CD4-positive, alpha-beta memory T cell (primary cell): ENCODE results near the gene LDLRAD4. TPM values are rescaled to one million over a fixed set of nuclear protein-coding genes. Genes with fewer than 3 reads are reported as not detected.

ENCODE experiments used
- CTCF ChIA-PET: fragments of 350-600 bp; sonication (Branson Sonifier 250); formaldehyde crosslinking; loops from one replicate; lab custom pipeline; 2021; ENCODE audit warnings: inconsistent platforms; ENCODE audit not compliant: partially characterized antibody; lab: Charles Lee
- POLR2A ChIA-PET: fragments of 350-600 bp; sonication (Branson Sonifier 250); formaldehyde crosslinking; loops from one replicate; lab custom pipeline; 2021; ENCODE audit not compliant: partially characterized antibody; lab: Charles Lee
- DNase-seq, 5 donors: peaks; one replicate each; pipeline versions ENCODE4 v3.0.0 to v3.0.0-alpha.2; 2020 to 2022; ENCODE audit warnings: mixed read lengths in 1 of 5
- H3K27ac ChIP-seq: one replicate; pipeline ENCODE4 v1.7.0; 2013; ENCODE audit warnings: low read depth, low read length
- H3K27me3 ChIP-seq: 2 replicates; pipeline ENCODE4 v1.7.0; 2013; ENCODE audit warnings: mild to moderate bottlenecking, low read length, moderate library complexity; ENCODE audit not compliant: insufficient read depth
- H3K36me3 ChIP-seq: 2 replicates; pipeline ENCODE4 v1.7.0; 2013; ENCODE audit warnings: mild to moderate bottlenecking, low read length, moderate library complexity; ENCODE audit not compliant: insufficient read depth
- H3K4me1 ChIP-seq: 2 replicates; pipeline ENCODE4 v1.7.0; 2013; ENCODE audit warnings: mild to moderate bottlenecking, low read length, moderate library complexity; ENCODE audit not compliant: insufficient read depth
- H3K4me3 ChIP-seq, 2 donors: one replicate each; pipeline ENCODE4 v1.7.0; 2013; ENCODE audit warnings: low read length in 2 of 2, mild to moderate bottlenecking in 1 of 2
- H3K9me3 ChIP-seq, 2 donors: one replicate each; pipeline ENCODE4 v1.7.0; 2013; ENCODE audit warnings: low read length in 2 of 2, control low read depth in 1 of 2; ENCODE audit not compliant: control insufficient read depth in 1 of 2
- H3K27ac Mint-ChIP-seq, 7 donors: one replicate each; pipeline ENCODE4 v1.8.0; 2020 to 2021; ENCODE audit warnings: mixed read lengths in 7 of 7, mild to moderate bottlenecking in 6 of 7, inconsistent platforms in 3 of 7, moderate library complexity in 3 of 7
- H3K27me3 Mint-ChIP-seq, 2 donors: one replicate each; pipeline ENCODE4 v1.8.0; 2020 to 2021; ENCODE audit warnings: mixed read lengths in 2 of 2
- H3K36me3 Mint-ChIP-seq, 2 donors: one replicate each; pipeline ENCODE4 v1.8.0; 2020 to 2021; ENCODE audit warnings: mixed read lengths in 2 of 2, inconsistent platforms in 1 of 2, mild to moderate bottlenecking in 1 of 2
- H3K4me1 Mint-ChIP-seq, 4 donors: one replicate each; pipeline ENCODE4 v1.8.0; 2020 to 2021; ENCODE audit warnings: mixed read lengths in 4 of 4, mild to moderate bottlenecking in 1 of 4
- H3K4me3 Mint-ChIP-seq, 8 donors: one replicate each; pipeline ENCODE4 v1.8.0; 2020 to 2021; ENCODE audit warnings: mixed read lengths in 8 of 8, mild to moderate bottlenecking in 7 of 8, moderate library complexity in 6 of 8, inconsistent platforms in 3 of 8
- H3K9me3 Mint-ChIP-seq, 8 donors: one replicate each; pipeline ENCODE4 v1.8.0; 2020 to 2021; ENCODE audit warnings: mixed read lengths in 8 of 8, mild to moderate bottlenecking in 5 of 8, inconsistent platforms in 3 of 8, moderate library complexity in 1 of 8
- intact Hi-C: fragments of 100-400 bp; cut with micrococcal nuclease; formaldehyde crosslinking; loops from one replicate; pipeline ENCODE4 v1.15.1; 2023
- polyA plus RNA-seq, 2 donors: library from polyadenylated mRNA; unstranded; fragments of 300-500 nt; fragmentation: Illumina TruSeq; gene quantifications; one replicate each; pipeline ENCODE4 v1.2.3, GENCODE V29; 2021
- total RNA-seq, 2 experiments: library from RNA; stranded (reverse); gene quantifications; one replicate each; pipeline ENCODE4 v1.2.3, GENCODE V29; 2021

The LDLRAD4 gene
- total and polyA plus RNA-seq, 4 experiments from 2014 or later: 17.4 to 63.0 (median 36.6) TPM

- intact Hi-C loops: no loop called here
- Mint-ChIP-seq H3K36me3 (peaks cover 7 to 16% of the 10 kb centered on the region in 2 donors), H3K4me3 (no peak overlapping the region), H3K27me3 (no peaks in the 10 kb centered on the region), H3K4me1 (peaks cover 2 to 12% (median 8%) of the 10 kb centered on the region in 4 donors), H3K9me3 (peaks cover 0 to 2% (median 0%) of the 10 kb centered on the region in 8 donors), H3K27ac (peak overlapping the region in 3 of 7 donors; percentile 2 to 66 (median 50))
- H3K27me3 ChIP-seq: no peaks in the 10 kb centered on the region
- no peak overlapping the region for H3K4me3 ChIP-seq
- no peak for DNase-seq
- no peaks in the 10 kb centered on the region for H3K4me1 ChIP-seq
- no peak overlapping the region for H3K27ac ChIP-seq
- no peaks in the 10 kb centered on the region for H3K9me3 ChIP-seq
- ChIA-PET CTCF (no interaction called here), POLR2A (no interaction called here)
- no peaks in the 10 kb centered on the region for H3K36me3 ChIP-seq
Measured at GRCh38 chr18:13551841-13552733, 333.5 kb downstream of the LDLRAD4 start.

DNA sequence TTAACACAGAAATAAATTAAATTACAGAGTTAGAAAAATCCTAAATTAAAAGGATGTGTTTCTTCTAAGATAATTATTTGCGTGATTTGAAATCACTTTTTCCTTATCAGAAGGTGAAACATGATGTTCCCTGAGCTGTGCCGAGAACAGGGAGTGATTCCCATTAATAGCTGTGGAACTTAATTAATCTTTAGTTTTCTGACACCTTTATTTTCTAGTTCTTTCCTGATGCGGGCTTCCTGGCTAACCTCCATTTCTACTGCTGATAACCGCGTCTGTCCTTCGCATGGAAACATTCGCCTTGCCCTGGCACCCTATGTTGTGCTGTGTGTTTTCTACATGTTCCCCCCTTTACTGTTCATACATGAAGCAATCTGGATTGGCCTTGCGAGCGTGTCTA, 334.9 kb downstream of the LDLRAD4 start:
- H3K4me1 Mint-ChIP-seq: peaks cover 6 to 14% (median 8%) of the 10 kb centered on the region in 4 donors
- Histone ChIP-seq H3K27ac (no peak overlapping the region), H3K9me3 (no peaks in the 10 kb centered on the region), H3K4me1 (no peaks in the 10 kb centered on the region), H3K4me3 (no peak overlapping the region), H3K36me3 (no peaks in the 10 kb centered on the region), H3K27me3 (no peaks in the 10 kb centered on the region)
- H3K27ac Mint-ChIP-seq: peak overlapping the region in 1 of 7 donors; percentile 25
- peaks cover 7 to 12% of the 10 kb centered on the region in 2 donors for H3K36me3 Mint-ChIP-seq
- H3K9me3 Mint-ChIP-seq: peaks cover 0 to 2% (median 0%) of the 10 kb centered on the region in 8 donors
- ChIA-PET POLR2A (no interaction called here), CTCF (interaction anchor here (1.0 kb wide), 1 partner anchor 337 kb away, joined by 3 read pairs; no protein-coding TSS in a partner anchor)
- DNase-seq: no peak
- intact Hi-C loops: no loop called here
- H3K27me3 Mint-ChIP-seq: no peaks in the 10 kb centered on the region
- H3K4me3 Mint-ChIP-seq: no peak overlapping the region

DNA sequence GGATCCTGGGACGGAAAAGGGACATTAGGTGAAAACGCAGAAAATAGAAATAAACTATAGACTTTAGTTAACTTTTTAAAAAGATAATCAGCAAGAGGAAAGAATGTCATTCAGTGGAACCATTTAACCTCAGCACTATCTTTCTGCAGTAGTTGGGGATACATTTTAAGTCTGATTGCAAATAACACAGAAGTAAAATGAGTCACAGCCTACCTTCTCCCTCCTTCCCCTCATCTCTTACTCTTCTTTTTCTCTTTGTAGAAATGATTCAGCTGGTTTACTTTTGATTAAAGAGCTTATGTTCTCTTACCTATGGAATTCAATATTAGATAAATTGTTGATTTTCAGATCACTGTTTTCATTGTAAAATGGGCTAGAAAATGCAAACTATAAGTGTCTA, 336.6 kb downstream of the LDLRAD4 start:
- Mint-ChIP-seq H3K4me1 (peaks cover 6 to 10% (median 7%) of the 10 kb centered on the region in 4 donors), H3K4me3 (no peak overlapping the region), H3K36me3 (peaks cover 4 to 6% of the 10 kb centered on the region in 2 donors), H3K9me3 (peaks cover 0 to under 1% (median 0%) of the 10 kb centered on the region in 8 donors), H3K27ac (peak overlapping the region in 2 of 7 donors; percentile 25), H3K27me3 (no peaks in the 10 kb centered on the region)
- no peak for DNase-seq
- Histone ChIP-seq H3K27me3 (no peaks in the 10 kb centered on the region), H3K4me3 (no peak overlapping the region), H3K9me3 (no peaks in the 10 kb centered on the region), H3K36me3 (no peaks in the 10 kb centered on the region), H3K27ac (no peak overlapping the region), H3K4me1 (no peaks in the 10 kb centered on the region)
- POLR2A ChIA-PET: no interaction called here
- CTCF ChIA-PET: interaction anchor here (0.9 to 1.2 kb wide), 2 partner anchors 53 to 339 kb away, joined by 3 read pairs; no protein-coding TSS in a partner anchor
- intact Hi-C loops: loop anchor here (5.0 kb wide), 2 partner anchors 57 to 247 kb away; no protein-coding TSS in a partner anchor

- H3K27ac ChIP-seq: no peak overlapping the region
- H3K27ac Mint-ChIP-seq: peak overlapping the region in 3 of 7 donors; percentile 9 to 58 (median 31)
- H3K9me3 Mint-ChIP-seq: no peaks in the 10 kb centered on the region
- ChIA-PET POLR2A (no interaction called here), CTCF (interaction anchor here (0.9 to 3.2 kb wide), 3 partner anchors 11 to 340 kb away, joined by 3 to 12 read pairs (median 3); no protein-coding TSS in a partner anchor)
- no peak overlapping the region for H3K4me3 Mint-ChIP-seq
- H3K4me1 Mint-ChIP-seq: peaks cover 4 to 9% (median 7%) of the 10 kb centered on the region in 4 donors
- no peak for DNase-seq
- H3K27me3 ChIP-seq: no peaks in the 10 kb centered on the region
- H3K4me1 ChIP-seq: no peaks in the 10 kb centered on the region
- intact Hi-C loops: loop anchor here (5.0 kb wide), 2 partner anchors 56 to 246 kb away; no protein-coding TSS in a partner anchor
- H3K9me3 ChIP-seq: no peaks in the 10 kb centered on the region
- H3K27me3 Mint-ChIP-seq: no peaks in the 10 kb centered on the region
- no peaks in the 10 kb centered on the region for H3K36me3 ChIP-seq
- no peak overlapping the region for H3K4me3 ChIP-seq
- peaks cover 0 to 6% of the 10 kb centered on the region in 2 donors for H3K36me3 Mint-ChIP-seq
Measured at GRCh38 chr18:13555865-13556264, 337.3 kb downstream of the LDLRAD4 start.

GRCh38 chr18:13556502-13556901, 337.9 kb downstream of the LDLRAD4 start:
- Histone ChIP-seq H3K27me3 (no peaks in the 10 kb centered on the region), H3K27ac (no peak overlapping the region), H3K4me1 (no peaks in the 10 kb centered on the region), H3K36me3 (no peaks in the 10 kb centered on the region), H3K9me3 (no peaks in the 10 kb centered on the region), H3K4me3 (no peak overlapping the region)
- Mint-ChIP-seq H3K36me3 (peaks cover 2 to 3% of the 10 kb centered on the region in 2 donors), H3K27ac (peak overlapping the region in 2 of 7 donors; percentile 31 to 58), H3K27me3 (no peaks in the 10 kb centered on the region), H3K4me1 (peaks cover 6 to 9% (median 8%) of the 10 kb centered on the region in 4 donors), H3K4me3 (no peak overlapping the region), H3K9me3 (no peaks in the 10 kb centered on the region)
- intact Hi-C loops: loop anchor here (5.0 kb wide), 2 partner anchors 56 to 246 kb away; no protein-coding TSS in a partner anchor
- ChIA-PET POLR2A (no interaction called here), CTCF (interaction anchor here (2.3 to 3.2 kb wide), 3 partner anchors 11 to 344 kb away, joined by 6 to 15 read pairs (median 12); no protein-coding TSS in a partner anchor)
- DNase-seq: no peak

- Histone ChIP-seq H3K9me3 (no peaks in the 10 kb centered on the region), H3K4me3 (no peak overlapping the region), H3K36me3 (no peaks in the 10 kb centered on the region), H3K4me1 (peaks cover 10% of the 10 kb centered on the region), H3K27me3 (no peaks in the 10 kb centered on the region), H3K27ac (no peak overlapping the region)
- ChIA-PET CTCF (interaction anchor here (1.0 to 3.2 kb wide), 19 partner anchors 9 to 346 kb away, joined by 3 to 15 read pairs (median 5); no protein-coding TSS in a partner anchor), POLR2A (interaction anchor here (0.6 kb wide), 1 partner anchor 566 kb away, joined by 3 read pairs; no protein-coding TSS in a partner anchor)
- Mint-ChIP-seq H3K27me3 (no peaks in the 10 kb centered on the region), H3K36me3 (peaks cover 2 to 3% of the 10 kb centered on the region in 2 donors), H3K27ac (peak overlapping the region in 2 of 7 donors; percentile 10 to 58), H3K4me1 (peaks cover 16 to 20% (median 18%) of the 10 kb centered on the region in 4 donors), H3K9me3 (no peaks in the 10 kb centered on the region), H3K4me3 (peak overlapping the region in 1 of 8 donors; percentile 16)
- DNase-seq: peak in 2 of 5 donors; percentile 10 to 16
- intact Hi-C loops: loop anchor here (1.0 to 5.0 kb wide), 5 partner anchors 54 to 342 kb away; partner anchors contain the start of genes FAM210A and RNMT
Measured at GRCh38 chr18:13558124-13558523, 339.6 kb downstream of the LDLRAD4 start.
